Skin epidermis (tissue), 12 donors: ENCODE data around the gene PKD2L2.
"Not testable (repeated sequence)": the region's sequence is repeated elsewhere in the genome, so short reads cannot be mapped to it uniquely, and the experiment has no call there.

Source experiments
- H3K27ac ChIP-seq, 21 experiments: fragments of 200-600 bp; sonication (generic) in 11 of 21; one replicate each; pipeline ENCODE4 v1.5.0; 2020; ENCODE audit warnings: mild to moderate bottlenecking in 3 of 21, inconsistent platforms in 2 of 21, moderate library complexity in 2 of 21
- H3K4me3 ChIP-seq, 7 experiments: fragments of 200-600 bp; sonication (generic) in 2 of 7; one replicate each; pipeline ENCODE4 v1.5.0; 2020; ENCODE audit warnings: inconsistent platforms in 2 of 7, mild to moderate bottlenecking in 2 of 7, moderate library complexity in 1 of 7

Gene PKD2L2

GRCh38 chr5:137888863-137889759 is at the start of gene PKD2L2:
Gene PKD2L2 (plus strand): TSS chr5:137889457. CDS start chr5:137889492, 35 bp downstream.
- Histone ChIP-seq H3K4me3 (peak within 1 kb of the TSS; percentile 34 to 48 (median 45)), H3K27ac (peak within 1 kb of the TSS; percentile 10 to 89 (median 72))

- H3K4me3 ChIP-seq, result no peak overlapping the region
- H3K27ac ChIP-seq, result no peak overlapping the region
Observed at GRCh38 chr5:137842296-137842695, 47.0 kb upstream of the PKD2L2 start.

DNA sequence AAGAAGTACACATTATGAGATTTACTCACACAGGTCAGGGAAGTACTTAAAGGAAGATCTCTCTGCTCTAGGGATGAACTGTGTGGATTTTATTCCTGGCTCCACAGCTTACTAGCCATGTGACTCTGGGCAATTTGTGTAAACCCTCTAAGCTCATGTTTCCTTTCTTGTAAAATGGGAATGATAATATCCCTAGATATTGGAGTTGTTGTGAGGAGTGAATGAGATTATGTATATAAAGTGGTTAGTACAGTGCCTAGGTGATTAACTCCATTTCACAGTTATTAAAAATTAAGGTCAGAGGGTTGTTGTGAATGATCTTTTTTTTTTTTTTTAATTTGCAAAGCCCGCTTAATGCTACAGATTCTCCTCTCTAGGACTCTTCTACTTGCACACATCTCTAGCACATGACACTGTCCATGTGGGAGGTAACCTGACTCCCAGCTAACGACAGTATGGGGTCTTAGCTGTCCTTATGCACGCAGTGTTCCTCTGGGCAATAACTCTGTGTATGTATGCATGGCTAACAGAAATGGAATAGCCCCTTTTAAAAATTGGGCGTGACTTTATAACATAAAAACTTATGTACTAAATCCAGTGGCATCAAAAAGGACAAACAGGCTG is 45.5 kb upstream of the PKD2L2 start:
- H3K4me3 ChIP-seq, result no peak overlapping the region
- H3K27ac ChIP-seq, result no peak overlapping the region

DNA sequence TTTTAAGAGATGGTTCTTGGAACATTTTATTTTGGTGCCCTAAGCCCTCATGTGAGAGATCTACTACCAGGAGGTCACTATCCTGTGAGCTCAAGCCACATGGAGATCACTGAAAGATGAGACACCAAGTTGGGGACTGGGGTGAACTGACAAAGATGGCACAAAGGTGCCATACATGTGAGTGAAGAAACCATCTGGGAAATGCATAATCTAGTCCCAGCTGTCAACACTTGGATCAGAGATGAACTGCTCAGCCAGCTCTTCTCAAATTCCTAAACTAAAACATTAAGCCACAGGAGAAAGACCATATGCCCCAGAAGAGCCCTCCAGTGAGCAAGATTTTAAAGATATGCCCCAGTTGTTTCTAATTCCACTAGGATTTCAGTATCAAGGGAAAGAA is 43.8 kb upstream of the PKD2L2 start:
- Histone ChIP-seq H3K27ac (no peak overlapping the region), H3K4me3 (no peak overlapping the region)

GRCh38 chr5:137847687-137848086 is 41.6 kb upstream of the PKD2L2 start:
- Histone ChIP-seq H3K27ac (no peak overlapping the region), H3K4me3 (no peak overlapping the region)

GRCh38 chr5:137853165-137853564 is 36.1 kb upstream of the PKD2L2 start:
- not testable (repeated sequence) for H3K4me3 ChIP-seq, H3K27ac ChIP-seq

GRCh38 chr5:137856201-137856600 is 33.1 kb upstream of the PKD2L2 start:
- Histone ChIP-seq H3K27ac (no peak overlapping the region), H3K4me3 (no peak overlapping the region)

- no peak overlapping the region for H3K4me3 ChIP-seq
- H3K27ac ChIP-seq, result peak overlapping the region in 1 of 21 experiments; percentile 31
Observed at GRCh38 chr5:137856916-137857862, 32.1 kb upstream of the PKD2L2 start.

- no peak overlapping the region for H3K4me3 ChIP-seq
Observed at GRCh38 chr5:137858223-137858916, 30.9 kb upstream of the PKD2L2 start.

GRCh38 chr5:137858954-137859353 is 30.3 kb upstream of the PKD2L2 start:
- no peak overlapping the region for H3K27ac ChIP-seq
- no peak overlapping the region for H3K4me3 ChIP-seq

More at GRCh38 chr5:137858223-137858916, 30.9 kb upstream of the PKD2L2 start:
- peak overlapping the region in 1 of 21 experiments; percentile 35 for H3K27ac ChIP-seq

DNA sequence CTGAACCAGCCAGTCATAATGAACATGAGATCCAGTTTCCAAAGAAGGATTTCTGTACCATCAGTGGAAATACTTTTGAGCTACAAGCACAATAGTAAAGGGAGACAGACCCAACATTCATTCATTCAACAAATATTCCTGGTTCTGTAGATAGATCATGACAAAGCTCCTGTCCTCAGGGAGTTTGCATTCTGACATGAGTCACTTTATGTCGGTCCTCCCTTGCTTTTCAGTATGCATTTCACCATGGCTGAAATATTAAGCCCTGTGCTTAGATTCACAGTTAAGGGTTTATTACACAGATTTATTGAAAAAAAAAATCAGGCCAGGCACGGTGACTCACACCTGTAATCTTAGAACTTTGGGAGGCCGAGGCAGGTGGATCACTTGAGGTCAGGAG is 27.0 kb upstream of the PKD2L2 start:
- H3K27ac ChIP-seq, result no peak overlapping the region

DNA sequence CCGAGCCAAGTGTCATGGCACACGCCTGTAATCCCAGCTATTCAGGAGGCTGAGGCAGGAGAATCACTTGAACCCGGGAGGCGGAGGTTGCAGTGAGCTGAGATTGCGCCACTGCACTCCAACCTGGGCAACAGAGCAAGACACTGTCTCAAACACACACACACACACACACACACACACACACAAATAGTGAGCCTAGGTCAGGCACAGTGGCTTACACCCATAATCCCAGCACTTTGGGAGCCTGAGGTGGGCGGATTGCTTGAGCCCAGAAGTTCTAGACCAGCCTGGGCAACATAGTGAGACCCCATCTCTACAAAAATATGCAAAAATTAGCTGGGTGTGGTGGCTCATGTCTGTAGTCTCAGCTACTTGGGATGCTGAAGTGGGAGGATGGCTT is 25.6 kb upstream of the PKD2L2 start:
- not testable (repeated sequence) for H3K4me3 ChIP-seq, H3K27ac ChIP-seq

More for the DNA sequence above, 27.0 kb upstream of the PKD2L2 start:
- no peak overlapping the region for H3K4me3 ChIP-seq

GRCh38 chr5:137866541-137867388 is 22.5 kb upstream of the PKD2L2 start:
- H3K4me3 ChIP-seq, result no peak overlapping the region

DNA sequence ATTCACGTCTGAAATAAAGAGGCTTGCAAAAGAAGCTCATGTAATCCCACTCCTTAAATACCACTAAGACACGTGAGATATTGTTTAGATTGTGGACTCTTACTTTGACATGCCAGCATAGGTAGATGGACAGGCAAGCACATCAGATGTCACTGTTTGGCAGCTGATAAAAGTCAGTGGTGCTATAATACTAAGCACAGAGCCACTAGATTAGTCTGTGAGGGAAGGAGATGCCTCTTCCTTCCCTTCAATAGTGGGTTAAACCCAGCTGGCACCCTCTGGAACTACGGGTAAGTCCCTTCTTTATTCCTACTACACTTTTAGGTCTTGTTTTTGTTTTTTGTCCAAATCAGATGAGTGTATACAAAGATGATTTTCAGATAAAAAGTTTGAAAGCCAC is 21.6 kb upstream of the PKD2L2 start, which contains the start of gene MYOT:
TSS of gene MYOT (plus strand) at position 197 of the 400 bp plus-strand sequence. CDS start 2,792 bp downstream, outside the sequence.
- Histone ChIP-seq H3K27ac (no peak within 1 kb of the TSS), H3K4me3 (no peak within 1 kb of the TSS)

More at GRCh38 chr5:137866541-137867388, 22.5 kb upstream of the PKD2L2 start:
- no peak overlapping the region for H3K27ac ChIP-seq

DNA sequence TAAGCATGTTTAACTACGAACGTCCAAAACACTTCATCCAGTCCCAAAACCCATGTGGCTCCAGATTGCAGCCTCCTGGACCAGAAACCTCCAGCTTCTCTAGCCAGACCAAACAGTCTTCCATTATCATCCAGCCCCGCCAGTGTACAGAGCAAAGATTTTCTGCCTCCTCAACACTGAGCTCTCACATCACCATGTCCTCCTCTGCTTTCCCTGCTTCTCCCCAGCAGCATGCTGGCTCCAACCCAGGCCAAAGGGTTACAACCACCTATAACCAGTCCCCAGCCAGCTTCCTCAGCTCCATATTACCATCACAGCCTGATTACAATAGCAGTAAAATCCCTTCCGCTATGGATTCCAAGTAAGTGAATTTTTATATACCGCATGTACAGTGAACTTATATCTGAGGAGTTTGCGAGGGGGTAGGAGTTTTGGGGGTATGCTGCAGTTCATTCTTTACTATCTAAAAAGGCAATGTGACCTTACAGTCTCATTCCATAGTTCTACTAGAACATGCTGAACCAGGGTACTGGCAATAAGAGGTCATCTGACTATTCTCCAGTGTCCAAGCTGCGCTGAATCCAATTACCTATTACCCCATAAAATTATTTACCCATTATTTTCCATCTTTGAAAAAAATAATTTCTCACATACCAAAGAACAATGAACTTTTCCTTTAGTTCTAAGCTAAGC is 18.5 kb upstream of the PKD2L2 start:
- no peak overlapping the region for H3K4me3 ChIP-seq
- no peak overlapping the region for H3K27ac ChIP-seq

DNA sequence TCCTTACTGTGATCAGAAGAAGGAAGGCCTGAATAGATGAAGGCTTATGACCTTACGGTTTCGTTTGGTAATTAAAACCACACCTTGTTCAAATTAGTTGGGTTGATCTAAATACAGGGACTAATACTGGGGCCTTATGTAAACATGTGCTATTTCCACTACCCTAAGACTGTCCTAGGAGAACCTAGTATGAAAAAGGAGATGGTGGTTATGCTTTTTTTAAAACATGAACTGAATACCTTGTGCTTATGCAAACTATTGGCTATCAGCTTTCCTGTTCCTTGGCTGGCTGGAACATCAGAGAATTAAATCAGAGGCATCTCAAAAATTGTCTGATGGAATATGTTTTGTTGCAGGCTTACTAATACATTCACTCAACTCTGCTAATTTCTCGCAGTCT is 17.7 kb upstream of the PKD2L2 start:
- Histone ChIP-seq H3K4me3 (no peak overlapping the region), H3K27ac (no peak overlapping the region)

- no peak overlapping the region for H3K27ac ChIP-seq
- H3K4me3 ChIP-seq, result no peak overlapping the region
Observed at GRCh38 chr5:137872466-137872865, 16.8 kb upstream of the PKD2L2 start.

DNA sequence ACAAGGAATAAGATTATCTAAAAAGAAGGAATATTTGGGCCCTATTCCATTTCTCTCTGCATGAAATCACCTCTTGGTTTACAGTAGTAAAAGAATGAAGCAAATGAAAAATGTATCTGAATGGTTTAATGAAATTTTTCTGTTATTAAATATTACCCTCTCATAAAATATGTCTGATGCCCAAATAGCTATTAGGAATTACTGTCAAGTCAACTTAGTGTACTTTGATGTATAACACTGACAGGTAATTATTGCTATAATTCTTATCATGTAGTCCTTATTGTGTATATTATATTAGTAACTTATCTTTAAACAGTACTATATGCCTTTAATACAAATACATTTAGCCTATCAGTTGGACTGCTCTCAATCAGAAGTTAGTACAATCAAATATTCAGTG is 13.2 kb upstream of the PKD2L2 start:
- no peak overlapping the region for H3K4me3 ChIP-seq
- no peak overlapping the region for H3K27ac ChIP-seq
